Measurements from ENCODE around the gene SRCAP.

- no peak for TF ChIP-seq POLR2A (IDR thresholded peaks at IDR 0.05)
- TF ChIP-seq, protein P1, sequence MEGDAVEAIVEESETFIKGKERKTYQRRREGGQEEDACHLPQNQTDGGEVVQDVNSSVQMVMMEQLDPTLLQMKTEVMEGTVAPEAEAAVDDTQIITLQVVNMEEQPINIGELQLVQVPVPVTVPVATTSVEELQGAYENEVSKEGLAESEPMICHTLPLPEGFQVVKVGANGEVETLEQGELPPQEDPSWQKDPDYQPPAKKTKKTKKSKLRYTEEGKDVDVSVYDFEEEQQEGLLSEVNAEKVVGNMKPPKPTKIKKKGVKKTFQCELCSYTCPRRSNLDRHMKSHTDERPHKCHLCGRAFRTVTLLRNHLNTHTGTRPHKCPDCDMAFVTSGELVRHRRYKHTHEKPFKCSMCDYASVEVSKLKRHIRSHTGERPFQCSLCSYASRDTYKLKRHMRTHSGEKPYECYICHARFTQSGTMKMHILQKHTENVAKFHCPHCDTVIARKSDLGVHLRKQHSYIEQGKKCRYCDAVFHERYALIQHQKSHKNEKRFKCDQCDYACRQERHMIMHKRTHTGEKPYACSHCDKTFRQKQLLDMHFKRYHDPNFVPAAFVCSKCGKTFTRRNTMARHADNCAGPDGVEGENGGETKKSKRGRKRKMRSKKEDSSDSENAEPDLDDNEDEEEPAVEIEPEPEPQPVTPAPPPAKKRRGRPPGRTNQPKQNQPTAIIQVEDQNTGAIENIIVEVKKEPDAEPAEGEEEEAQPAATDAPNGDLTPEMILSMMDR (IDR thresholded peaks at IDR 0.05): no peak
Observed at GRCh38 chr16:30724641-30725417, 25.9 kb downstream of the SRCAP start.
